Natural killer cell treated with Interleukin-12 subunit alpha and Interleukin-12 subunit beta and Interleukin-15 and Interleukin-18, amount 100 ng/mL, for 72 hours (primary cell): ENCODE data around the gene RBMS1. TPM values are rescaled to one million over a fixed set of nuclear protein-coding genes. Genes with fewer than 3 reads are reported as not detected.

ENCODE experiments used
- ATAC-seq, 2 donors: fragments of 150-1000 bp; cut with Tn5 transposase in 1 of 2; sonication (Bioruptor Pico), chemical (Tn5 transposase) in 1 of 2; 2 replicates each; pipeline ENCODE4 v1.10.0; 2021
- DNase-seq: peaks from one replicate; pipeline ENCODE4 v3.0.0; 2022; ENCODE audit warnings: low spot score
- H3K27ac Mint-ChIP-seq, 2 donors: 1 replicate in 1 of 2; 2 replicates in 1 of 2; pipeline ENCODE4 v1.8.0; 2022; ENCODE audit warnings: mixed read lengths in 2 of 2, mild to moderate bottlenecking in 1 of 2, moderate library complexity in 1 of 2
- H3K27me3 Mint-ChIP-seq, 2 donors: 1 replicate in 1 of 2; 2 replicates in 1 of 2; pipeline ENCODE4 v1.8.0; 2022; ENCODE audit warnings: mixed read lengths in 2 of 2
- H3K36me3 Mint-ChIP-seq: one replicate; pipeline ENCODE4 v1.8.0; 2022; ENCODE audit warnings: mixed read lengths
- H3K4me1 Mint-ChIP-seq, 2 donors: 1 replicate in 1 of 2; 2 replicates in 1 of 2; pipeline ENCODE4 v1.8.0; 2022; ENCODE audit warnings: low read depth in 2 of 2, mixed read lengths in 2 of 2, mild to moderate bottlenecking in 1 of 2
- H3K4me3 Mint-ChIP-seq: one replicate; pipeline ENCODE4 v1.8.0; 2022; ENCODE audit warnings: mixed read lengths
- H3K9me3 Mint-ChIP-seq: 2 replicates; pipeline ENCODE4 v1.8.0; 2022; ENCODE audit warnings: mixed read lengths
- total RNA-seq, 2 donors: library from RNA; stranded (reverse); gene quantifications; one replicate each; pipeline ENCODE4 v1.2.3, GENCODE V29; 2022

The RBMS1 gene
- total RNA-seq, 2 donors from 2014 or later = 59.4 to 86.1 TPM

DNA sequence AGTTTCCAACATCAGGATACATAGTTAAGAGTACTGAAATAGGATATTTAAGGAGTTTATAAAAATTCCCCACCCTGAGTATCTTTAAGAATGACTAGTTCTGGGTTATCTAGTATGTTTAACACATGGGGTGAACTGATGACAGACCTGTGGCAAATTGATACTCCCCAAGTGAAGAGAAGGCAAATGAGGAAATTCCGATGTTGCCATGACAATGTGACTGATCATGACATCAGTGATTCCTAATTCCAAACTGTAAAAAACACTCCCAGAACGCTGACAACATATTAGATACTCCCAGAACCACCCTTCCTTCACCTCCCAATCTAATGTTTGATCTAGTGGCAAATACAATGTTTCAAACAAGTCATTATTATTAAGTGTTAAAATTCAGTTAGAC is 77.6 kb downstream of the RBMS1 start:
- peaks cover 31 to 38% of the 10 kb centered on the region in 2 donors for H3K4me1 Mint-ChIP-seq
- H3K4me3 Mint-ChIP-seq = no peak overlapping the region
- H3K27me3 Mint-ChIP-seq = no peaks in the 10 kb centered on the region
- no peaks in the 10 kb centered on the region for H3K9me3 Mint-ChIP-seq
- no peak for DNase-seq
- H3K36me3 Mint-ChIP-seq = no peaks in the 10 kb centered on the region
- ATAC-seq = no peak
- peak overlapping the region in 1 of 2 donors; percentile 32 for H3K27ac Mint-ChIP-seq

DNA sequence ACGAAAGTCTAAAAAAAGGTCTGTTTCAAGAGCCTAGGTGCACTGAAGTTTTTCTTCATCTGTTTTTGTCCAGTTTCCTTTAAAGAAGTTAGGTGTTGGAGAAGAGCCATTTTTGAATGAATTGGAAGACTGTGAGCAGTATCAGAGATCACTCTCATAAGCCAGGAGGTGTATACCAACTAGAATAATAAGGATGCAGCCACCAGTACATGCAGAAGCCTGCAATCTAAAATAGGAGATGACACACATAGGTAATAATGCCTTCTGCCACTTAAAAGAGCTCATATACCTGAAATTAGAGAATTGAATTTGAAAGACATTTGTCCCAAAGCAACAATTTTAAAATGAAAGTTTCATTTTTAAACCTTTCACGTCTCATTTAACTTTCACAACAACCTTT is 81.7 kb downstream of the RBMS1 start:
- Mint-ChIP-seq H3K4me1 (peaks cover 37 to 44% of the 10 kb centered on the region in 2 donors), H3K36me3 (no peaks in the 10 kb centered on the region), H3K27ac (peak overlapping the region; percentile 70 to 87), H3K4me3 (peak overlapping the region; percentile 69), H3K27me3 (no peaks in the 10 kb centered on the region), H3K9me3 (no peaks in the 10 kb centered on the region)
- no peak for ATAC-seq
- DNase-seq = no peak

- Mint-ChIP-seq H3K4me3 (peak overlapping the region; percentile 69), H3K36me3 (no peaks in the 10 kb centered on the region), H3K9me3 (no peaks in the 10 kb centered on the region), H3K27me3 (no peaks in the 10 kb centered on the region), H3K4me1 (peaks cover 38 to 51% of the 10 kb centered on the region in 2 donors), H3K27ac (peak overlapping the region; percentile 70 to 87)
- DNase-seq = no peak
- ATAC-seq = peak in 1 of 2 donors; percentile 64
Measured at GRCh38 chr2:160411167-160411566, 82.4 kb downstream of the RBMS1 start.

DNA sequence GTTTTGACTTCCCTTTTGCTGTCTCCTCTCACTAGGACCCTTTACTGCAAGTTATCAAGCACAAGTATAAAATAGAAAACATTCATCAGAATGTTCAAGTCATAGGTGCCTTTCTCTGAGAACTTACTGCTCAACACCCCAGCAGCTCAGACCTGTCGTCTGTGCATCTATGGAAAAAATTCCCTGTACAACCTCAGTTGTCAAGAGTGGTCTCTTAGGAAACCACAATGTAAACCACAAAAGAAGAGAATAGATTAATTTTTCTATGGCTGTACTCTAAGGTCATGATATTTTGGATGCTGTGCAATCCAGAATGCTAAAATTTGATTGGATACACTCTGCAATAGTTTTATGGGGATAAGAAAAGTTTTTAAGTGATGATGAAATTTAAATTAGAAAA is 84.1 kb downstream of the RBMS1 start:
- Mint-ChIP-seq H3K27ac (peak overlapping the region; percentile 94 to 97), H3K4me1 (peaks cover 54 to 68% of the 10 kb centered on the region in 2 donors), H3K27me3 (no peaks in the 10 kb centered on the region), H3K36me3 (no peaks in the 10 kb centered on the region), H3K9me3 (no peaks in the 10 kb centered on the region), H3K4me3 (peak overlapping the region; percentile 38)
- DNase-seq = no peak
- no peak for ATAC-seq

DNA sequence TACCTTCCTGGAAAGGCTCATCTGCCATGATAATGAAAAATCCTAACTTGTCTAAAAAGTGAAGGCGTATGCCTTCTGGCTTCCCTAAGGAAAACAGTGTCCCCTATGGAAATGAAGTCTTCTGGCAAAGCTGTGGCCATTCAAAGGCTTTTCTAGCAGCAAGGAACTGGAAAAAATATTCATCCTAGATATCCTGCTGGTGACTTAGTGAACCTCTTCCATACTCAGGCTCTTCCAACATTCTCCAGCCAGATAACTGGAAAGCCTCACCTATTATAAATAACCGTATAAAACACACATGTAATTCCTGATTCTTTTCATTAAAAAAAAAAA is 84.7 kb downstream of the RBMS1 start:
- DNase-seq (no peak), ATAC-seq (no peak)
- Mint-ChIP-seq H3K36me3 (no peaks in the 10 kb centered on the region), H3K4me3 (peak overlapping the region; percentile 99), H3K27me3 (no peaks in the 10 kb centered on the region), H3K27ac (peak overlapping the region; percentile 94 to 97), H3K4me1 (peaks cover 58 to 74% of the 10 kb centered on the region in 2 donors), H3K9me3 (no peaks in the 10 kb centered on the region)

- Mint-ChIP-seq H3K27ac (peak overlapping the region; percentile 94 to 97), H3K36me3 (no peaks in the 10 kb centered on the region), H3K4me1 (peaks cover 63 to 79% of the 10 kb centered on the region in 2 donors), H3K27me3 (no peaks in the 10 kb centered on the region), H3K4me3 (peak overlapping the region; percentile 99), H3K9me3 (no peaks in the 10 kb centered on the region)
- DNase-seq = no peak
- no peak for ATAC-seq
Measured at GRCh38 chr2:160408173-160408958, 85.2 kb downstream of the RBMS1 start.

GRCh38 chr2:160407393-160408172 is 86.0 kb downstream of the RBMS1 start:
- peak; percentile 84 for DNase-seq
- H3K27ac Mint-ChIP-seq = peak overlapping the region; percentile 95 to 97
- no peaks in the 10 kb centered on the region for H3K36me3 Mint-ChIP-seq
- peaks cover 67 to 82% of the 10 kb centered on the region in 2 donors for H3K4me1 Mint-ChIP-seq
- peak; percentile 78 to 88 for ATAC-seq
- no peaks in the 10 kb centered on the region for H3K9me3 Mint-ChIP-seq
- H3K4me3 Mint-ChIP-seq = peak overlapping the region; percentile 99
- no peaks in the 10 kb centered on the region for H3K27me3 Mint-ChIP-seq

GRCh38 chr2:160406591-160407392 is 86.8 kb downstream of the RBMS1 start:
- Mint-ChIP-seq H3K9me3 (no peaks in the 10 kb centered on the region), H3K36me3 (no peaks in the 10 kb centered on the region), H3K27me3 (no peaks in the 10 kb centered on the region), H3K4me3 (peak overlapping the region; percentile 96), H3K4me1 (peaks cover 68 to 82% of the 10 kb centered on the region in 2 donors), H3K27ac (peak overlapping the region; percentile 92 to 95)
- ATAC-seq (peak; percentile 82 to 85), DNase-seq (peak; percentile 83)

DNA sequence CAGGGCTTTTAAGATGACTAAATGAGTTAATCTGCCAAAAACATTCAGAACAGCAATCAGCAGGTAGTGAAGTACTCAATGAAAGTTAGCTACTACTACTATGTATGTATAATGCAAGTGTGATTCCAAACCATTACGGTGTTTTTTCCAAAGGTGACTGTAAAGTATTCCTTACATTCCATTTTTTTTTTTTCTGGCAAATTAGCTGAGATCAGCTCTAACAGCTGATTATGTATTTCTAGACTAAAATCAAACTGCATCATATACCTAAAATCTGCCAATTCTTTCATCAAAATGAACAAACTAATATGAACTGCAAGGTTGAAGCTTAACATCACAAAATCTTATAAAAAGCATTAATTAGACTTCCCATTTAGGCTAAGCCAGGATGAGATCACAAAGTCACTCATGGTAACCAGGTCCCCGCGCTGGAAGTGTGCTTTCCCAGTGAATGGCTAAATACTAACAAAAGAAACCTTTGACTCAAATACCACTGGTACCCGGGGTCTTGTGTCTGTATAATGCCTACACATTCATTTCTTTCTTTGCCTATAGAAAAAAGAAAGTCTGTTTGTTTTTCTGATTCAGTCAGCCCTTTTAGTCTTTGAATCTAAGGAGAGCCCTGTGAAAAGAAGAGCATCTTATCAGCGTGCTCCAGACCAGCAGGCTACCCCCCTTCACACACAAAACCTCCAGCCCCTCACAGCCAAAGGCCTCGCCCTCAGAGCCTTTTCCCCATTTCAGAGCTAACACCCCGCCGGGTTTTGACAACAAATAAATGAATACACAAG is 88.3 kb downstream of the RBMS1 start:
- peak overlapping the region; percentile 92 to 95 for H3K27ac Mint-ChIP-seq
- DNase-seq (no peak), ATAC-seq (no peak)
- no peaks in the 10 kb centered on the region for H3K27me3 Mint-ChIP-seq
- H3K36me3 Mint-ChIP-seq = no peaks in the 10 kb centered on the region
- no peaks in the 10 kb centered on the region for H3K9me3 Mint-ChIP-seq
- peaks cover 59 to 78% of the 10 kb centered on the region in 2 donors for H3K4me1 Mint-ChIP-seq
- peak overlapping the region; percentile 96 for H3K4me3 Mint-ChIP-seq

DNA sequence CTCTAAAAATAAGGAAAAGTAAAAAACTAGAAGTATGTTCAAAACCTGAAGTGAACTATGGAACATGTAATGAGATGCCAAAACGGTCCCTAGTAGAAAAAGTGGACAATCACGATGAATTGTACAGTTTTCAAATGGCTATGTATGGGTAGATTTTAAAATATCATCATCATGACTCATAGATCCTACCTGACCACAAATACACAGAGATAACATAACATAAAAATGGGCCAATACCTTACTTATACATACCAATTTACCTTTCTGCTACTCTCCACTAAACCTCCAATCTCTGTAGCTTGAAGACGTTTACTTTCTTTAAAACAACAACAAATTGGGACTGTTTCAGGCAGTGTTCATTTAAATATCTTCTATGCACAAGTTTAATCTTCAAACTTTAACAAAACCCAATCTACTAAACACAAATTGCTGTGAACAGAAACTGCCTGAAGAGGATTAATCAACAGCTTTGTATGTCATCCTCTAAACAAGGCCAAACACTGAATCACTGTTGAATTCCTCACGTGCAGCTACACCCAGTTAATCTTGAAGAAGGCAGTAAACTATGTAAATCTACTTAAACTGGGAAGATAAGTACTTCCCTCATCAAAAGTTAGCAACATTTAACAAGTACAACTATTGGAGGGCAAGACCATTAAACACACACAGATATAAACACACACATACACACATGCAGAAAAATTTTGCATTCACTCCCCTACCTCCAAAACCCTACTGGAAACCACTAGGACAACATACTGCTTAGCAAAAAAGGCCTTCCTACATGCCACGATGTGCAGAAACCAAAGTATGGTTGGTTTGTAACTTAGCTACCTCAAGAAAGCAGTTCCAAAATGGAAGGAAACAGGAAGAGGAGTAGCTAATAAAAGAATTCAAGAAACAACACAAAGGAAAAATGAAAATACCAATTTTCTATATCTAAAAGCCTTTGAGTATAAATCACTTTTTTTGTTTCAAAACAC is 90.3 kb downstream of the RBMS1 start:
- peak overlapping the region; percentile 96 for H3K4me3 Mint-ChIP-seq
- H3K27ac Mint-ChIP-seq = peak overlapping the region; percentile 92 to 95
- H3K36me3 Mint-ChIP-seq = no peaks in the 10 kb centered on the region
- peaks cover 48 to 63% of the 10 kb centered on the region in 2 donors for H3K4me1 Mint-ChIP-seq
- no peaks in the 10 kb centered on the region for H3K9me3 Mint-ChIP-seq
- DNase-seq (no peak), ATAC-seq (no peak)
- H3K27me3 Mint-ChIP-seq = no peaks in the 10 kb centered on the region

DNA sequence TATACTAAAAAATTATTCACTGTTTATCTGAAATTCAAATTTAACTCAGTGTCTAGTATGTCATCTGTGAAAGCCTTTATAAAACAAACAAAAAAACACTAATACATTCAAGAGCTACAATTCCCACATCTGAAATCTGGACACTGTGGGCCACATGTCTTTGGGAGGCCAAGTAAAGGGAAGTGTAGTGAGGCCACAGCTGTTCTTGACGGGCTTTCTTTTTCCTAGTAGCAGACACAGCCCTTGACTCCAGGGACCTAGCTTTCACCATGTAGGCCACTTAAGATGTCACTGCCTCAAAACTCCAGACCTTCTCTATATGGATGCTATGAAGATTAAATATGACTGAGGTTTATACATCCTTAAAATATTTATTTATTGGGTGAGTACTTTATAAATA is 91.1 kb downstream of the RBMS1 start:
- ATAC-seq (no peak), DNase-seq (no peak)
- H3K27ac Mint-ChIP-seq = peak overlapping the region; percentile 92 to 95
- H3K4me3 Mint-ChIP-seq = peak overlapping the region; percentile 96
- H3K9me3 Mint-ChIP-seq = no peaks in the 10 kb centered on the region
- peaks cover 44 to 60% of the 10 kb centered on the region in 2 donors for H3K4me1 Mint-ChIP-seq
- H3K27me3 Mint-ChIP-seq = no peaks in the 10 kb centered on the region
- H3K36me3 Mint-ChIP-seq = no peaks in the 10 kb centered on the region

DNA sequence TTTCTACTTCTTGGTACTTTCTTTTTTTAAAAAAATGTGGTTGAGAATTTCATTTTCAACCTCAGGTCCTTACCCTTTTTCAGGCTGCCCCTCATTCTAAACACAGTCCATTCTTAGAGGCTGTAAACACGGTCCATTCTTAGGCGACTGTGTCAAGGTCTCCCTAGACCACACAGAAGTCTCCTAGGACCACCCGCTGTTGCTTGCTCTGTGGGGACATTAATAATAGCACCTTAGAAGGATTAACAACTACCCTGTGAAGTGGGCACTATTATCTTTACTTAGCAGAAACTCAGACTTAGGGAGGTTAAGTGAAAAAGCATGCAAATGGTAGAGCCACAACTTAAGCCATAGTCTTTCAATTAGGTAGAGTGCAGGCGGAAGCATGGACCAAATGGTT is 91.7 kb downstream of the RBMS1 start:
- Mint-ChIP-seq H3K27ac (peak overlapping the region; percentile 92 to 95), H3K4me1 (peaks cover 44 to 60% of the 10 kb centered on the region in 2 donors), H3K27me3 (no peaks in the 10 kb centered on the region), H3K9me3 (no peaks in the 10 kb centered on the region), H3K4me3 (peak overlapping the region; percentile 96), H3K36me3 (no peaks in the 10 kb centered on the region)
- no peak for ATAC-seq
- DNase-seq = no peak
